ENCODE measurements around the gene HBM. TPM values are rescaled to one million over a fixed set of nuclear protein-coding genes. Genes with fewer than 3 reads are reported as not detected.
"Not testable (repeated sequence)": the region's sequence is repeated elsewhere in the genome, so short reads cannot be mapped to it uniquely, and the experiment has no call there.

HBM gene
- total RNA-seq, 1 experiment from 2014 or later, result not detected

GRCh38 chr16:173211-173854 lies 7.6 kb downstream of the HBM start:
- CTCF ChIA-PET; H3K9me3 ChIP-seq (ENCODE audit: low read depth, low read length, poor library complexity, severe bottlenecking); POLR2A ChIA-PET (ENCODE audit: low non-redundant PET); H3K36me3 ChIP-seq (ENCODE audit: insufficient read depth, low read length, poor library complexity, severe bottlenecking); H3K4me3 ChIP-seq (ENCODE audit: low read depth, low read length, poor library complexity, severe bottlenecking); DNase-seq (ENCODE audit: low spot score); H3K27ac ChIP-seq (ENCODE audit: low read depth, low read length, poor library complexity, severe bottlenecking); intact Hi-C loops (cut with micrococcal nuclease; ENCODE audit: unreplicated experiment); H3K27me3 ChIP-seq (replicated peaks; ENCODE audit: insufficient read depth, low read depth, low read length, poor library complexity); BruUV-seq (replicated peaks): not testable (repeated sequence)
- peaks cover 32% of the 10 kb centered on the region for H3K4me1 ChIP-seq (ENCODE audit: insufficient read depth, low read length, poor library complexity, severe bottlenecking)

- intact Hi-C loops (cut with micrococcal nuclease; ENCODE audit: unreplicated experiment); H3K9me3 ChIP-seq (ENCODE audit: low read depth, low read length, poor library complexity, severe bottlenecking); H3K27ac ChIP-seq (ENCODE audit: low read depth, low read length, poor library complexity, severe bottlenecking); POLR2A ChIA-PET (ENCODE audit: low non-redundant PET); H3K4me3 ChIP-seq (ENCODE audit: low read depth, low read length, poor library complexity, severe bottlenecking); BruUV-seq (replicated peaks); H3K36me3 ChIP-seq (ENCODE audit: insufficient read depth, low read length, poor library complexity, severe bottlenecking); H3K27me3 ChIP-seq (replicated peaks; ENCODE audit: insufficient read depth, low read depth, low read length, poor library complexity): not testable (repeated sequence)
- peak; percentile 59 for DNase-seq (ENCODE audit: low spot score)
- CTCF ChIA-PET, result interaction anchor here (0.7 kb wide), 1 partner anchor 56 kb away, joined by 3 read pairs; no protein-coding TSS in a partner anchor
- H3K4me1 ChIP-seq (ENCODE audit: insufficient read depth, low read length, poor library complexity, severe bottlenecking), result peaks cover 32% of the 10 kb centered on the region
These were observed 8.4 kb downstream of the HBM start for GRCh38 chr16:173928-174769.

- Histone ChIP-seq H3K36me3 (ENCODE audit: insufficient read depth, low read length, poor library complexity, severe bottlenecking) (no peaks in the 10 kb centered on the region), H3K4me1 (ENCODE audit: insufficient read depth, low read length, poor library complexity, severe bottlenecking) (peaks cover 26% of the 10 kb centered on the region), H3K27me3 (replicated peaks; ENCODE audit: insufficient read depth, low read depth, low read length, poor library complexity) (peaks cover 13% of the 10 kb centered on the region), H3K4me3 (ENCODE audit: low read depth, low read length, poor library complexity, severe bottlenecking) (no peak overlapping the region), H3K27ac (ENCODE audit: low read depth, low read length, poor library complexity, severe bottlenecking) (no peak overlapping the region), H3K9me3 (ENCODE audit: low read depth, low read length, poor library complexity, severe bottlenecking) (no peaks in the 10 kb centered on the region)
- ChIA-PET POLR2A (ENCODE audit: low non-redundant PET) (no interaction called here), CTCF (interaction anchor here (0.7 kb wide), 1 partner anchor 54 kb away, joined by 3 read pairs; no protein-coding TSS in a partner anchor)
- DNase-seq (ENCODE audit: low spot score), result no peak
- no peak for TF ChIP-seq EZH2 (IDR thresholded peaks at IDR 0.05; ENCODE audit: borderline replicate concordance, low read depth, low read length, poor library complexity, severe bottlenecking)
- no peak for TF ChIP-seq CTCF (conservative IDR thresholded peaks at IDR 0.05; ENCODE audit: low read depth, low read length)
- intact Hi-C loops (cut with micrococcal nuclease; ENCODE audit: unreplicated experiment), result no loop called here
- BruUV-seq (replicated peaks), result no TSS peak
These were observed 9.5 kb downstream of the HBM start for GRCh38 chr16:175011-175949.

- peaks cover 30% of the 10 kb centered on the region for H3K4me1 ChIP-seq (ENCODE audit: insufficient read depth, low read length, poor library complexity, severe bottlenecking)
- POLR2A ChIA-PET (ENCODE audit: low non-redundant PET); CTCF ChIA-PET; H3K4me3 ChIP-seq (ENCODE audit: low read depth, low read length, poor library complexity, severe bottlenecking); H3K27ac ChIP-seq (ENCODE audit: low read depth, low read length, poor library complexity, severe bottlenecking); intact Hi-C loops (cut with micrococcal nuclease; ENCODE audit: unreplicated experiment); BruUV-seq (replicated peaks); H3K36me3 ChIP-seq (ENCODE audit: insufficient read depth, low read length, poor library complexity, severe bottlenecking); H3K9me3 ChIP-seq (ENCODE audit: low read depth, low read length, poor library complexity, severe bottlenecking); DNase-seq (ENCODE audit: low spot score): not testable (repeated sequence)
- peaks cover 13% of the 10 kb centered on the region for H3K27me3 ChIP-seq (replicated peaks; ENCODE audit: insufficient read depth, low read depth, low read length, poor library complexity)
These were observed 10.2 kb downstream of the HBM start for GRCh38 chr16:176006-176405.

- H3K4me1 ChIP-seq (ENCODE audit: insufficient read depth, low read length, poor library complexity, severe bottlenecking), result peaks cover 33% of the 10 kb centered on the region
- H3K9me3 ChIP-seq (ENCODE audit: low read depth, low read length, poor library complexity, severe bottlenecking); CTCF ChIA-PET; POLR2A ChIA-PET (ENCODE audit: low non-redundant PET); DNase-seq (ENCODE audit: low spot score); H3K27ac ChIP-seq (ENCODE audit: low read depth, low read length, poor library complexity, severe bottlenecking); H3K4me3 ChIP-seq (ENCODE audit: low read depth, low read length, poor library complexity, severe bottlenecking); H3K36me3 ChIP-seq (ENCODE audit: insufficient read depth, low read length, poor library complexity, severe bottlenecking); BruUV-seq (replicated peaks); intact Hi-C loops (cut with micrococcal nuclease; ENCODE audit: unreplicated experiment): not testable (repeated sequence)
- H3K27me3 ChIP-seq (replicated peaks; ENCODE audit: insufficient read depth, low read depth, low read length, poor library complexity), result peaks cover 13% of the 10 kb centered on the region
These were observed 11.0 kb downstream of the HBM start, which contains the start of gene HBA1 for GRCh38 chr16:176477-177382. HBA1 (plus strand) TSS chr16:176680; CDS start chr16:176717, 37 bp downstream.

All from A673 (cell line).